ENCODE data around the gene TMEM222. TPM values are rescaled to one million over a fixed set of nuclear protein-coding genes. Genes with fewer than 3 reads are reported as not detected.

Gene TMEM222
- polyA plus RNA-seq, 3 donors = 42.3 to 46.8 (median 44.1) TPM

DNA sequence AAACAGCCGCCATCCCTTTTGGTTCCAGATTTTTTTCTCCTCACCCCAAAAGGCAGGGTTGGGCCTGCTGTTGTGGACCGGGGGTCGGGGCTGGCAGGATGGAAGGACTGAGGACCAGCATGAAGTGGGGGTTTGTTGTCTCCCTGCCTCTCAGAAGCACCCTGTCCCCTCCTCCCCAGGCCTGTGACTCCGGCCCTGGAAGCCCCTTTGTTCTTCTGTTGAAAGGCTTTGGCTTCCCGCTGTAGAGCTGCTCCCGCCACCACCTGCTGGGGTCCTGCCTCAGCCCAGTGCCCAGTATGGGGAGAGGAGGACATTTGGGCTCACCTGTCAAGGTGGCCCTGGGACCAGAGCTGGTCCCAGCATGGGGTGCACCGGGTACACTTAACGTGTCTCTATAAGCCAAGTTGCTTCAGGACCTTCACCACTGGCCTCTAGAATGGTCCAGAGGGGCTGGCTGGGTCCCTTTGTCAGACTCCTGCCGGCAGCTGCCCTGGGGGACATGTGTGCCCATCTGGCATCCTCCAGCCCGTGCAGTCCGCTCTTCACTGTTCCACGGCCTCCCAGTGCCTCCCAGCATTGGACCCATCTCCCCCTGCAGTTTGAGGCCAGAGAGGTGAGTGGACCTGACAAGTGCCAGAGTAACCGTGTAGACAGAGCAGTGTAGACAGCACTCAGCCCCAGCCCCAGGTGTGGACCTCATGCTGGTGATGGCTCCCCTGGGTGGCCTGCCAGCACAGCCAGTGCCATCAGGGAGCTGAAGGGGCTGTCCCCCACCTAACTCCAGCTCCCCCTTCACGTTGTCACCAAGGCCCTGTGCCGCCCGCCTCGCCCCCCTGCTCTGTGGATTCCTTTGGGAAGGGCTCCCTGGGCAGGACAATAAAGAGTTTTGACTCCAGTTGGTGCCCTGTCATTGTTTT, 13.8 kb downstream of the TMEM222 start:
- DNase-seq = no peak

DNA sequence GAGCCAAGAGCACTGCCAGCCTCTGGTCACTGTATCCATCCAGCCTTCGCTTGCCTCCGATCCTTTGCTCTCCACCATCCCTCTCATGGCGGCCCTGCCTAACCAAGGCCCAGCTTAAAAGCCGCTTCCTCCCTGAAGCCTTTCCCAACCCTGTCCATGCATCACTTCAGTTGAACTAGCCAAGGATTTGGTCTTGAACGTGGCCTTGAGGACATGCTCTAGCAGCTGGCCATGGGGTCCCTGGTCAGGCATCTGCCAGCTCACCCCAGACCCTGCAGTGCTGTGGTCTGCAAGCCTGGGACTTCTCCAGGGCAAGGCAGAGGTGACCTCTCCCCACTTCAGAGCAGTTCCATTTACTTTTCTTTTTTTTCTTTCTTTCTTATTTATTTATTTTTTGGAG, 14.8 kb downstream of the TMEM222 start:
- DNase-seq = no peak

DNA sequence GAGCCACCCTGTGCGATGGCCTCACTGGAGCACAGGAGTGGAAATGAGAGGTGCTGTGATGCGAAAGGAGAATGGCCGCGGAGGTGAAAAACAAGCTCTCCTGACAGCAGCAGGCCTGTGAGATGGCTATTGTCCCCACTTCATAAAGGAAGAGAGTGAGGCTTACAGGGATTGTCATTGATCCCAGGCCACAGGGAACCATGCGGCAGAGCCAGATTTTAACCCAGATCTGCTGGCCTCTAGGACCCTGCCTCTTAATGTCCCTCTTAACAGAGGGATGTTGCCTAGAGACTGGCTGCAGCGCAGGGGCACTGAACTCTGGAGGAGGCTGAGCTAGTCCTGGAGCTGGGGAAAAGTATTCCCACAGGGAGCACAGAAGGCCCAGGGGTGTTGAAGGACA, 16.8 kb downstream of the TMEM222 start:
- no peak for DNase-seq

DNA sequence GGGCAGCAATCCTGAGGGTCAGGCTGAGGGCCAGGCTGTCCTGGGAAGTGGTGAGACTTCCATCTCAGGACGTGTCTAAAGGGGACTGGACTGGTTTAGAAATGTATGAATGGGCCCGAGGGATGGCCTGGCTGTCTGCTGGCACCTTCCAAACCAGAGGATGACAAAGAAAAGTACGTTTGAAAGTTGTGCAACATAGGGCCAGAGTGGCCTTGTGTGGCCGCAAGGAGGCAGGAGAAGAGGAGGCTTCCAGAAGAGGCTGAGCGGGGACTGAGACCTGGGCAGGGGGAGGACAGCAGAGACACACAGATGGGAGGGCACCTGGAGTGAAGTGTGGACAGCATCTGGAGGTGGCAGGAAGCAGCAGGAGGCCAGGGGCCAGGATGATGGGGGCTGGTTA, 17.2 kb downstream of the TMEM222 start:
- DNase-seq = no peak

DNA sequence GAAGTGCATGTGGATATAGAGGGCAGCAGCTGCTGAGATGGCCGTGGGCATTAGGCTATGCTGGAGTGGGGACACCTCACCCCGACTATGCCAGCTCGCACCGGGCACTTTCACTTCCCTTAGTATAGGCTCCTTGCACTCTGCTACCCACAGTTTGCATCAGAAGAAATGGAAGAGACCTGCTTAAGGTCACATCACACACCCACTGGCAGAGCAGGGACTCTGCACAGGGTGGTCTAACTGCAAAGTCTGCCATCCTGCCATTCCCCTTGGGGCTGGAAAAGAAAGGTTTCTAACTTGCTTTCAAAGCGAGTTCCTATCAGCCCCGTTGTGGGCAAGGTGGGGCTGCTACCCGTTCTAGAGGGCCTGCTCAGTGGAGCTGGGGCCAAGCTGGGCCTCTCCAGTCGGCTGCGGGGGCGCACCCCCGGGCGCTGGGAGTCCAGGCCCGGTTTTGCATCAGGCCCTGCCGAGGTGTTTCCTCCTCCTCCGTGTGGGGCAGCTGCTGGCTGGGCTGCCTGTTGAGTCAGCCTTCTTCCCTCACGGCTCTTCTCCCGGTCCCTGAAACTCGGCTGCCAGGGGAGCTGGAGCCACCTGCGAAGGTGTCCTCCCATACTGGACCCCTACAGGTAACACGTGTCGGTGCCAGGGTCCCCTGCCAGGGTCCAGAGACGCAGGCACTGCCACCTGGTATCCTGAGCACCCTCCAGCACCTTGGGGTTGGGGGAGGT, 19.7 kb downstream of the TMEM222 start, which contains the start of gene SYTL1:
SYTL1 (plus strand) TSS at position 498 of the 728 bp plus-strand sequence. CDS start 3,313 bp downstream, outside the sequence.
- DNase-seq = no peak

DNA sequence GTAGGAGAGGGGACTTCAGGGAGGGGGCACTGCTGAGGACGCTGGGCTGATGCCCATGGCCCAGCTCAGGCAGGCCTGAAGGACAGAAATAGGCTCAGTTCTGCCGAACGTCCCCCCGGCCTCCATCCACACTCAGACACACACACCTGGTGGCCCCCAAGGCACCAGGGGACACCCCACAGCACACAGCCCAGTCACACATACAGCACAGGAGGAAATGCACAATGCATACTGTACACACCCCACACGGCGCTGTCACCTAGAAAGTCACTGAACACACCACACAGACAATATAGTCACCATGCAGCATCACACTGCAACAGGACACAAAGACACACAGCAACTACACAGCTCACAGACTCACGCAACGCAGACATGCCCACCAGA, 20.4 kb downstream of the TMEM222 start:
- DNase-seq = no peak

DNA sequence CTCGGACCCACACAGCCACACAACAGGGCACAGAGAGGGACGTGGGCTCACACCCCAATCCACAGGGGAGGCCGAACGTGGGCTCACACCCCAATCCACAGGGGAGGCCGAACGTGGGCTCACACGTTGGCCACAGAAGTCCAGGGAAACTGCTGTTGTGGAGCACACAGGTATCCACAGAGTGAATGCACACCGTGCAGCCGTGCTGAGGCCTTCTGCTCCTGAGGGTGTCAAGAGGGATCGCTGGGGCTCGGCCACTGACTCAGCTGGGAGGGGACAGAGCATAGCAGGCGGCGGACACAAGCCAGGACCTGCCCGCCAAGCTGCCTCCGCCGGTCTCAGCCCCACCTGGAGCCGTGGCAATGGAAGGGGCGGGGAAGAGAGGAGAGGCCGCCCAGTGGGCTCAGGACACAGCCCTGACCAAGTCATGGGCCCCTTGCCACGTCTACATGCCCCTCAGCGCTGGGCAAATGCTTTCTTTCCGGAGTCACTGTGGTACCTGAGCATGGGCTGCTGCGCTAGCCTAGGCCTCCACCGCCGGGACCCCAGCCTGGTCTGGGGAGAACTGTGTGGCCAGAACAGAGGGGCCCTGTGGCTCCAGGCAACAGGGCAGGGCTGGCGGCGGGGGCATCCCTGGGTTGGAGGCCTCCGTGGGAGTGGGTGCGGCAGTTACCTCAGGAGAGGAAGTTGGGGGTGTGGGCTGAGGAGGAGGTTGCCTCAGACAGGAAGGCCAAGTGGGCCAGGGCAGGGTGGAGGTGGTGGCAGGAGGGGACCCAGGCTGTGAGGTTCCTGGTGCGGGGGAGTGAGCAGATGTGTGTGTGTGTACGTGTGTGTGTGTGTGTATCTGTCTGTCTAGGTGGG, 21.0 kb downstream of the TMEM222 start:
- DNase-seq = no peak

DNA sequence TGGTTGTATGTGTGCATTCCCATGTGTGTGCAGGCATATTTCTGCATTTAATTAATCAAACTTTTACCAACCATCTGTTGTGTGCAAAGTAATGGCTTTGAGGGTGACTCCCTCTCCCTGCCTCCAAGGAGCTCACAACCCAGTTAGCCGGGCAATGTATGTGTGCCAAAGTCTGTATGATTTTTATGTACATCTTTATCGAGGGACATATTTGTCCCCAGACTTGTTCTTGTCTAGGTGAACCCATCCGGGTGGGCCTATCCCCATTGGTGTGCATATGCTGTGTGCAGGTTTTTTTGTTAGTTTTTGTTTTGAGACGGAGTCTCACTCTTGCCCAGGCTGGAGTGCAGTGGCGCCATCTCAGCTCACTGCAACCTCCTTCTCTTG, 21.7 kb downstream of the TMEM222 start:
- no peak for DNase-seq

DNA sequence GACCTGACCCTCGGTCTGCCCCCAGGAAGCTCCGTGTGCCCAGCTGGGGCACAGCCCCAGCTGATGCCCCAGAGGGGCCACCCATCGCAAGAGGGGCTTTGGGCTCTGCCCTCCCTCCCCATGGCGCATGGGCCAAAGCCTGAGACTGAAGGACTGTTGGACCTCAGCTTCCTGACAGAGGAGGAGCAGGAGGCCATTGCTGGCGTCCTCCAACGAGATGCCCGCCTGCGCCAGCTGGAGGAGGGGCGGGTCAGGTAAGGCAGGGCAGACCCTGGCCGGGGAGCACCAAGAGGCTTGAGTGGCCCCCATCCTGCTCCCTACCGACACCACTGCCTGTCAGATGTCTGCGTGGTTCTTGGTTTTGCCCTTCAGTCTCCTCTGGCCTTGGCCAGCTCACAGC, 23.3 kb downstream of the TMEM222 start:
- no peak for DNase-seq

DNA sequence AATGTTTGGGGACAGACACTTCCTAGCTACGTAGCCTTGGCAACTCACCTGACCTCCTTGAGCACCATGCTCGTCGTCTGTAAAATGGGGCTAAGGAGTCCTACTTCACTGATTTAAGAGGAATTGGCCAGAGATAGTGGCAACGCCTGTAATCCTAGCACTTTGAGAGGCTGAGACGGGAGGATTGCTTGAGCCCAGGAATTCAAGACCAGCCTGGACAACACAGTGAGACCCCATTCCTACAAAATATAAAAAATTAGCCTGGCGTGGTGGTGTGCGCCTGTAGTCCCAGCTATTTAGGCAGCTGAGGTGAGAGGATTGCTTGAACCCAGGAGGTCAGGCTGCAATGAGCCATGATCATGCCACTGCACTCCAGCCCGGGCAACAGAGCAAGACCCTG, 24.4 kb downstream of the TMEM222 start:
- no peak for DNase-seq

DNA sequence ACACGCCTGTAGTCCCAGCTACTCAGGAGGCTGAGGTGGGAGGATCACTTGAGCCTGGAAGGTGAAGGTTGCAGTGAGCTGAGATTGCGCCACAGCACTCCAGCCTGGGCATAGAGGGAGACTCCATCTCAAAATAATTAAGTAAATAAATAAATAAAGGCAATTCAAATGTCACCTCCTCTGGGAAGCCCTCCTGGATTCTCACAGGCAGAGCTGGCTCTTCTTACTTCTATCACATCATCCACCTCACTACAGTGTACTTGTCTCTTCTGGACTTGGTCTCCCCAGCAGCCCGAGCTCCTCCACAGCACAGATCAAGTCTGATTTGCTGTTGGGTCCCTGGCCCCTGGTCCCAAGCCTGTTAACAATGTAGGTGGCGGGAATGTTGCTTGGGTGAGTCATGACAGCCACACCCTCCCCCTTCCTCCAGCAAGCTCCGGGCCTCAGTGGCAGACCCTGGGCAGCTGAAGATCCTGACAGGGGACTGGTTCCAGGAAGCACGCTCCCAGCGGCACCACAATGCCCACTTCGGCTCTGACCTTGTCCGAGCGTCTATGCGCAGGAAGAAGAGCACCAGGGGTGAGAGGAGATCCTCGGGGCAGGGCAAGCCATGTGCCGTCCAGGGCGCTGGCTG, 25.1 kb downstream of the TMEM222 start:
- DNase-seq = no peak

DNA sequence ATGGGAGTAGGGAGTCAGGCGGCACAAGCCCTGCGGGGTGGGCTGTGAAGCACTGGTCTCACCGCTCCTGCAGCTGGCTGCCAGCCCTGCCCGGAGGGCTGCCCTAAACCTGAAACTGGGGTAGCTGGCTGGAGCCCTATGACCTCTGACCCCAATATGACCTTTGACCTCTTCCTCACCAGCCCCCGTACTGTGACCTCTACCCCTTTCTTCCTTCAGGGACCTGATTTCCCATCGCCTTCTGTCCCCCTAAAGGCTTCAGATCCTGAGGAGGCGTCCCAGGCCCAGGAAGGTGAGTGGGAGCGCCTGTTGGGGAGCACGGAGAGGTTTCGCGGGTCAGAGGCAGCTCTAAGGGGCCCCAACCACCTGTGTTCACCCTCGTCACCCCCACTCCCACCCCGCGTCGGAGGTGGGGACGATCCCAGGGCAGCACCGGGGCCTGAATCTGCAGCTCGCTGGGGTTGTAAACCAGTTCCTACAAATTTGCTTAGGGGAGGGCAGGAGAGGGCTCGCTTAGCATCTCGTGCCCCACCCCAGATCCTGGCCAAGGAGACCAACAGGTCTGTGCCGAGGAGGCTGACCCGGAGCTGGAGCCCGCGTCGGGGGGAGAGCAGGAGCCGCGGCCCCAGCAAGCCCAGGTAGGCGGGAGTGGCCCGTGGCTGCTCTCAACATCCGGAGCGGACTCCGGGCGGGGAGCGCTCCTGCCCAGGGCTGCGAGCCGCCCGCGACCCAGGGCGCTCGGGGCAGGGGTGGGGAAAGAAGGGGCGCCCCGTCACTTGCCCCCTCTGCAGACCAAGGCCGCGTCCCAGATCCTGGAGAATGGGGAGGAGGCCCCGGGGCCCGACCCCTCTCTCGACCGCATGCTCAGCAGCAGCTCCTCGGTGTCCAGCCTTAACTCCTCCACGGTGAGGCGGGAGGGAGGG, 27.2 kb downstream of the TMEM222 start:
- no peak for DNase-seq

DNA sequence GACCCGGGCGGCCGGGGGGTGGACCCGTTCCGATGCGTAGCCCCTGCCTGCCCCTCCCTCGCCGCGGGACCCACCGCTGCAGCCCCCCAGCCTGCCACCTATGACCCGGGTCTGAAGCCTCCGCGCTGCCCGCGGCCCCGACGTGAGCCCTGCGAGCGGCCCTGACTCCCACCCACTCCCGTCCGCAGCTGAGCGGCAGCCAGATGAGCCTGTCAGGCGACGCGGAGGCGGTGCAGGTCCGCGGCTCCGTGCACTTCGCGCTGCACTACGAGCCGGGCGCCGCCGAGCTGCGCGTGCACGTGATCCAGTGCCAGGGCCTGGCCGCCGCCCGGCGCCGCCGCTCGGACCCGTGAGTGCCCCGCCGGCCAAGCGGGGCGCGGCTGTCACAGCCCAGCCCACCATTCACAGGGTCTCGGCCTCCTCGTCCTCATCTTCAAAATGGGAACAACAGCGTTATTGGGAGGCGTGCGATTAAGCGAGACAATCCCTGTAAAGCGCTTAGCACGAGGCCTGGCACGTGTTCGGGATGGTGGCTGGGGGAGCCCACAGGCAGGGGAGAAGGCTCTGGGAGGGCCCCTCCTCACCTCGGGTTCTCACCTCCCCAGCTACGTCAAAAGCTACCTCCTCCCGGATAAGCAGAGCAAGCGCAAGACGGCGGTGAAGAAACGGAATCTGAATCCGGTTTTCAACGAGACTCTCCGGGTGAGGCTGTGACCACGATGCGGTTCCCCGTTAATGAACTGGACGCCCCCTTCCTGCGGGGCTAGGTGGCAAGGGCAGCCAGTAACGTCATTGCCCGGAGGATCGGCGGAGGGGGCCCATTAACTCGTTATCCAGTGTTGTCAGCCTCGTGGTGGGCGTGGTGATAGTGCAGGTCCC, 28.1 kb downstream of the TMEM222 start:
- no peak for DNase-seq

DNA sequence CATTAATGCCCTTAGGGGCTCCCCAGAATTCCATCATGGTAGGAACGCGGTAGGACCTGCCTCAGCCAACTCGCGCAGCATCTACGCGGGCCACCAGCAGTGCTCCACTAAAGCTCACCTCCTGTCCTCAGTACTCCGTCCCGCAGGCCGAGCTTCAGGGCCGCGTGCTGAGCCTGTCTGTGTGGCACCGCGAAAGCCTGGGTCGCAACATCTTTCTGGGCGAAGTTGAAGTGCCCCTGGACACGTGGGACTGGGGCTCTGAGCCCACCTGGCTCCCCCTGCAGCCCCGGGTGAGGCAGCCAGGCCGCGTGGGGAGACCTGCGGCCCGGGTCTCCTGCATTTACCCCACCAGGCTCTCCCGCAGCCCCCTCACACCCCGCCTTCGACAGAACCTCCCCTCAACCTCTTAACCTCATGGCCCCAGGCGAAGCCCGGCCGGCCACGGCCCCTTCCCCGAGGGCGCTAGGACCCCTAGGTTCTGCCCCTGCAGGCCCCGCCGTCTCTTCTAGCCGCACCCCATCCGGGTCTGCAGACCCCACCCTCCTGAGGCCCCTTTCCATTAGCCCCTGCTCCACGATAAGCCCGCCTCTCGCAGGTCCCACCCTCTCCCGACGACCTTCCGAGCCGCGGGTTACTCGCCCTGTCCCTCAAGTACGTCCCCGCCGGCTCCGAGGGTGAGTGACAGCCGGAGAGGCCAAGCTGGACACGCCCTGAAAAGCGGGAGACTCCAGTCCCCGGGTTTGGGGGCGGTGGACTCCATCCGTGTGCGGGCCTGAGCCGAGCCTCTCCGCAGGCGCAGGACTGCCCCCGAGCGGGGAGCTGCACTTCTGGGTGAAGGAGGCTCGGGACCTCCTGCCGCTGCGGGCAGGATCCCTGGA, 28.9 kb downstream of the TMEM222 start:
- no peak for DNase-seq

DNA sequence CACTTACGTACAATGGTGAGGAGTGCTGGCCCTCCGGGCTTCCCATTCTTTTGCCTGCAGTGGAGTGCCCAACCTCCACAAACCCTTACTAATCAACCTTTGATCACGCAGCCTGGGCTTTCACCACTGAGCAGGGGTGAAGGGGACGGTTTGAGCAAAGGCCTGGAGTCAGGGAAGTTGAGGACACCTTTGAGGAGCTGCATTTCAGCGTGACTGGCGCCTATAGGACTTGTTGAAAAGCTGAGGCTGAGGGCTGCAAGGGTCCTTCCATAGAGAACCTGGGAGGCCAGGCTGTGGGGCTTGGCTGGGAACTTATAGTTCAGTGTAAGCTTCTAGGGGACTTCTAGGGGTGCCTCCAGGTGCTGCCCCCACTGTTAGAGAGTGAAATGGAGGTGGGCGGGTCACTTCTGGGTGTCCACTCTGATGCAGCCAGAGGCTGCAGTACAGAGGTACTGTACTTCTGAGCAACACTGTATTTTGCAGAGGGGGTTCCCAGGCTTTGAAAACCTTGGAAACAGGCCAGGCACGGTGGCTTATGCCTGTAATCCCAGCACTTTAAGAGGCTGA, 29.7 kb downstream of the TMEM222 start:
- no peak for DNase-seq

DNA sequence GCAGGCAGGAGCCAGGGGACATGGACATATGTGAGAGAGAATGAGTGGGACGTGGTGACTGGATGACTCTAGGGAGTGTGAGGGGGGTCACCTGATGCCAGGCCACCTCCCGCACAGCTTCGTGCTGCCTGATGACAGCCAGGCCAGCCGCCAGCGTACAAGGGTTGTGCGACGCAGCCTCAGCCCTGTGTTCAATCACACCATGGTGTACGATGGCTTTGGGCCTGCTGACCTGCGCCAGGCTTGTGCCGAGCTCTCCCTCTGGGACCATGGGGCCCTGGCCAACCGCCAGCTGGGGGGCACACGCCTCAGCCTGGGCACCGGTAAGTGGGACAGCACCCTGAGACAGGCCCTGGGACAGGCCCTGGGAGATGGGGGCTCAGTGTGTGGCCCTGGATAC, 31.2 kb downstream of the TMEM222 start:
- DNase-seq = no peak

DNA sequence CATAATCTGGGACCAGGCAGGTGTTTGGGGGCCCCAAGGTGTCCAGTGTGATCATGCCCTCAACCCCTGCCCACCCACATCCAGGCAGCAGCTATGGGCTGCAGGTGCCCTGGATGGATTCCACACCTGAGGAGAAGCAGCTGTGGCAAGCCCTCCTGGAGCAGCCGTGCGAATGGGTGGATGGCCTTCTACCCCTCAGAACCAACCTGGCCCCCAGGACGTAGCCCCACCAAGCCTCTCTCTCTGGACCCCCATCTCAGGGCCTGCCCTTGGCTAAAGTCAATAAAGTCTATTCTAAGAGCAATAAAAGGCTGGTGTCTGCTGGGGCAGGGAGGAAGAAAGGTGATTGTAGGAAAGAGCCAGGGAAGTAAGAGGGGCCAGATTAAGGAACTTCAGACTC, 31.7 kb downstream of the TMEM222 start:
- no peak for DNase-seq

DNA sequence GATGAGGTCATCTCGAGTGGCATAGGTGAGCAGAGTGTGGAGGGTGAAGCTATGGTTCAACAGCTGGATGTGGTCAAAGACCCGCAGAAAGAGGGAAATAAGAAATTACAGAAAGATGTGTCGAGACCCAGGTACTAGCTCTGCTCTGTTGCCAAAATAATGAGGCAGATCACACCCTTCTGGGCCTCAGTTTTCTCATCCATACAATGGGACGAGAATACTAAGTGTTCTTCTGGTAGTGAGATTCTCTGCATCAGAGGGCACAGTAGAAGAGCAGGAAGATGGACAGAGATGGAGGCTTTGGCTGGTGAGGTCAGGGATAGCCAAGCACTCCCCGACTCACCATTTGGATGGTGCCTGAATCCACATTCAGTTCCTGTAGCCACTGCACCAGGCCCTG, 33.7 kb downstream of the TMEM222 start:
- no peak for DNase-seq
